ENCODE results near the gene ZNF814. TPM values are rescaled to one million over a fixed set of nuclear protein-coding genes. Genes with fewer than 3 reads are reported as not detected.
"Not testable (repeated sequence)": the region's sequence is repeated elsewhere in the genome, so short reads cannot be mapped to it uniquely, and the experiment has no call there.

ZNF814 gene
- total RNA-seq, 1 donor from 2014 or later, result 11.2 TPM

- DNase-seq, result no peak
- intact Hi-C loops (cut with micrococcal nuclease), result no loop called here
- H3K27me3 ChIP-seq (ENCODE audit: low read depth), result no peaks in the 10 kb centered on the region
Measured at GRCh38 chr19:57900311-57900710, 11.5 kb upstream of the ZNF814 start.

GRCh38 chr19:57890706-57891105 lies 1.9 kb upstream of the ZNF814 start:
- H3K9me3 ChIP-seq (replicated peaks); H3K27ac ChIP-seq (replicated peaks); DNase-seq; H3K36me3 ChIP-seq; H3K27me3 ChIP-seq (ENCODE audit: low read depth); intact Hi-C loops (cut with micrococcal nuclease); H3K4me3 ChIP-seq: not testable (repeated sequence)
- H3K4me1 ChIP-seq, result peaks cover 30% of the 10 kb centered on the region

More at GRCh38 chr19:57900311-57900710, 11.5 kb upstream of the ZNF814 start:
- Histone ChIP-seq H3K9me3 (replicated peaks) (peaks cover 26% of the 10 kb centered on the region), H3K4me1 (no peaks in the 10 kb centered on the region), H3K36me3 (peaks cover 14% of the 10 kb centered on the region), H3K27ac (replicated peaks) (no peak overlapping the region), H3K4me3 (no peak overlapping the region)
- TF ChIP-seq, protein P1, sequence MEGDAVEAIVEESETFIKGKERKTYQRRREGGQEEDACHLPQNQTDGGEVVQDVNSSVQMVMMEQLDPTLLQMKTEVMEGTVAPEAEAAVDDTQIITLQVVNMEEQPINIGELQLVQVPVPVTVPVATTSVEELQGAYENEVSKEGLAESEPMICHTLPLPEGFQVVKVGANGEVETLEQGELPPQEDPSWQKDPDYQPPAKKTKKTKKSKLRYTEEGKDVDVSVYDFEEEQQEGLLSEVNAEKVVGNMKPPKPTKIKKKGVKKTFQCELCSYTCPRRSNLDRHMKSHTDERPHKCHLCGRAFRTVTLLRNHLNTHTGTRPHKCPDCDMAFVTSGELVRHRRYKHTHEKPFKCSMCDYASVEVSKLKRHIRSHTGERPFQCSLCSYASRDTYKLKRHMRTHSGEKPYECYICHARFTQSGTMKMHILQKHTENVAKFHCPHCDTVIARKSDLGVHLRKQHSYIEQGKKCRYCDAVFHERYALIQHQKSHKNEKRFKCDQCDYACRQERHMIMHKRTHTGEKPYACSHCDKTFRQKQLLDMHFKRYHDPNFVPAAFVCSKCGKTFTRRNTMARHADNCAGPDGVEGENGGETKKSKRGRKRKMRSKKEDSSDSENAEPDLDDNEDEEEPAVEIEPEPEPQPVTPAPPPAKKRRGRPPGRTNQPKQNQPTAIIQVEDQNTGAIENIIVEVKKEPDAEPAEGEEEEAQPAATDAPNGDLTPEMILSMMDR (IDR thresholded peaks at IDR 0.05; ENCODE audit: borderline replicate concordance), result no peak

- TF ChIP-seq, protein P1 (IDR thresholded peaks at IDR 0.05; ENCODE audit: borderline replicate concordance), result no peak
- DNase-seq, result no peak
- no peaks in the 10 kb centered on the region for H3K27me3 ChIP-seq (ENCODE audit: low read depth)
- H3K4me3 ChIP-seq, result peak overlapping the region; percentile 79
- peaks cover 43% of the 10 kb centered on the region for H3K4me1 ChIP-seq
- H3K9me3 ChIP-seq (replicated peaks), result peaks cover 15% of the 10 kb centered on the region
- intact Hi-C loops (cut with micrococcal nuclease), result no loop called here
- H3K36me3 ChIP-seq, result peaks cover 25% of the 10 kb centered on the region
- peak overlapping the region; percentile 85 for H3K27ac ChIP-seq (replicated peaks)
Measured at GRCh38 chr19:57888107-57888559, 704 bp downstream of the ZNF814 start.

GRCh38 chr19:57887195-57887941 lies 1.5 kb downstream of the ZNF814 start:
- intact Hi-C loops (cut with micrococcal nuclease), result no loop called here
- peak overlapping the region; percentile 85 for H3K27ac ChIP-seq (replicated peaks)
- no peaks in the 10 kb centered on the region for H3K27me3 ChIP-seq (ENCODE audit: low read depth)
- peaks cover 29% of the 10 kb centered on the region for H3K36me3 ChIP-seq
- TF ChIP-seq, protein P1 (IDR thresholded peaks at IDR 0.05; ENCODE audit: borderline replicate concordance), result no peak
- DNase-seq, result no peak
- H3K4me1 ChIP-seq, result peaks cover 43% of the 10 kb centered on the region
- H3K9me3 ChIP-seq (replicated peaks), result peaks cover 19% of the 10 kb centered on the region
- peak overlapping the region; percentile 79 for H3K4me3 ChIP-seq

- TF ChIP-seq, protein P1 (IDR thresholded peaks at IDR 0.05; ENCODE audit: borderline replicate concordance), result no peak
- no peaks in the 10 kb centered on the region for H3K27me3 ChIP-seq (ENCODE audit: low read depth)
- peaks cover 29% of the 10 kb centered on the region for H3K36me3 ChIP-seq
- peaks cover 19% of the 10 kb centered on the region for H3K9me3 ChIP-seq (replicated peaks)
- no peak for DNase-seq
- intact Hi-C loops (cut with micrococcal nuclease), result no loop called here
- H3K27ac ChIP-seq (replicated peaks), result peak overlapping the region; percentile 24
- peaks cover 43% of the 10 kb centered on the region for H3K4me1 ChIP-seq
- no peak overlapping the region for H3K4me3 ChIP-seq
Measured at GRCh38 chr19:57886046-57886445, 2.8 kb downstream of the ZNF814 start.

GRCh38 chr19:57873883-57874799 lies 14.7 kb downstream of the ZNF814 start:
- H3K4me1 ChIP-seq; intact Hi-C loops (cut with micrococcal nuclease); H3K27ac ChIP-seq (replicated peaks); H3K27me3 ChIP-seq (ENCODE audit: low read depth); H3K4me3 ChIP-seq; DNase-seq: not testable (repeated sequence)
- H3K9me3 ChIP-seq (replicated peaks), result peaks cover 94% of the 10 kb centered on the region
- H3K36me3 ChIP-seq, result peaks cover 75% of the 10 kb centered on the region
